Endothelial cell of umbilical vein (primary cell): Measurements from ENCODE around the gene DISP2. TPM values are rescaled to one million over a fixed set of nuclear protein-coding genes. Genes with fewer than 3 reads are reported as not detected.
A peak's percentile ranks its signal among the peaks of the same experiment; 100 is the strongest.

ENCODE experiments used
- BruUV-seq: library from RNA; stranded (reverse); fragments of 400-500 nt; replicated peaks from 2 replicates; lab custom pipeline; 2021; lab: Mats Ljungman, UMichigan
- CTCF ChIA-PET: fragments of 300-600, 350-600 bp; sonication (Branson Sonifier 250); formaldehyde crosslinking; loops from one replicate; lab custom pipeline; 2021; ENCODE audit warnings: antibody characterized with exemption, inconsistent platforms; lab: Charles Lee
- POLR2A ChIA-PET: fragments of 300-600, 350-600 bp; sonication (Branson Sonifier 250); formaldehyde crosslinking; loops from one replicate; lab custom pipeline; 2021; ENCODE audit warnings: antibody characterized with exemption, inconsistent platforms; lab: Charles Lee
- DNase-seq: peaks from one replicate; pipeline ENCODE4 v3.0.0-alpha.2; 2011; ENCODE audit warnings: low read depth, low spot score
- FAIRE-seq: peaks from 2 replicates; lab custom pipeline; 2011; peaks lifted over from hg19 to GRCh38; lab: Jason Lieb, UNC
- H2AFZ ChIP-seq: 2 replicates; pipeline ENCODE4 v1.6.0; 2012; ENCODE audit warnings: low read depth, low read length, control low read depth, inconsistent platforms
- H3K27ac ChIP-seq: 2 replicates; pipeline ENCODE4 v1.5.1; 2011; ENCODE audit warnings: low read depth, mild to moderate bottlenecking, control low read depth, low read length, moderate library complexity; ENCODE audit not compliant: insufficient read depth
- H3K27me3 ChIP-seq, 2 experiments: 2 replicates each; pipeline versions ENCODE4 v1.6.0 to v1.6.1; 2011; ENCODE audit warnings: low read length in 2 of 2, mixed read lengths in 1 of 2; ENCODE audit not compliant: control insufficient read depth in 2 of 2, insufficient read depth in 2 of 2
- H3K36me3 ChIP-seq, 2 experiments: 2 replicates in 1 of 2; 3 replicates in 1 of 2; pipeline ENCODE4 v1.5.1; 2011; ENCODE audit warnings: low read length in 2 of 2, mild to moderate bottlenecking in 1 of 2, moderate library complexity in 1 of 2; ENCODE audit not compliant: control insufficient read depth in 2 of 2, insufficient read depth in 2 of 2; ENCODE audit errors: extremely low read depth in 1 of 2
- H3K4me1 ChIP-seq: 3 replicates; pipeline ENCODE4 v1.5.1; 2011; ENCODE audit warnings: mild to moderate bottlenecking, low read length; ENCODE audit not compliant: control insufficient read depth, insufficient read depth; ENCODE audit errors: extremely low read depth
- H3K4me2 ChIP-seq: 2 replicates; pipeline ENCODE4 v1.6.1; 2011; ENCODE audit warnings: low read length, control low read depth, mixed read lengths; ENCODE audit not compliant: insufficient read depth
- H3K4me3 ChIP-seq, 3 experiments: fragments of 200-600 bp in 1 of 3; sonication (generic), shearing (Covaris generic) in 1 of 3; replicated peaks in 1 of 3; 2 replicates each; pipeline ENCODE4 v1.5.1; 2011 to 2016; ENCODE audit warnings: control low read depth in 3 of 3, low read length in 3 of 3, mild to moderate bottlenecking in 2 of 3, inconsistent platforms in 1 of 3, low read depth in 1 of 3, moderate library complexity in 1 of 3; ENCODE audit not compliant: insufficient read depth in 1 of 3
- H3K79me2 ChIP-seq: 2 replicates; pipeline ENCODE4 v1.6.0; 2012; ENCODE audit warnings: low read length, inconsistent platforms; ENCODE audit not compliant: control insufficient read depth, insufficient read depth
- H3K9ac ChIP-seq: replicated peaks from 2 replicates; pipeline ENCODE3; 2011; ENCODE audit warnings: low read length, control low read depth; ENCODE audit not compliant: insufficient read depth; ENCODE audit errors: extremely low read depth
- H3K9me1 ChIP-seq: replicated peaks from 3 replicates; pipeline ENCODE4 v1.6.0; 2011; ENCODE audit warnings: mild to moderate bottlenecking, low read length; ENCODE audit not compliant: control insufficient read depth, insufficient read depth; ENCODE audit errors: extremely low read depth
- H3K9me3 ChIP-seq: replicated peaks from 2 replicates; pipeline ENCODE4 v1.5.1; 2012; ENCODE audit warnings: low read length, inconsistent platforms; ENCODE audit not compliant: control insufficient read depth, insufficient read depth
- H4K20me1 ChIP-seq: replicated peaks from 2 replicates; pipeline ENCODE3; 2011; ENCODE audit warnings: mild to moderate bottlenecking, low read length; ENCODE audit not compliant: control insufficient read depth, insufficient read depth; ENCODE audit errors: extremely low read depth
- EZH2 ChIP-seq: IDR thresholded peaks from 2 replicates; pipeline ENCODE4 v1.6.1; 2012; ENCODE audit warnings: borderline replicate concordance, low read depth, mild to moderate bottlenecking, moderate library complexity, low read length, inconsistent platforms; ENCODE audit not compliant: severe bottlenecking
- FOS ChIP-seq: IDR thresholded peaks from 2 replicates; pipeline ENCODE4 v1.6.1; 2011; ENCODE audit warnings: mild to moderate bottlenecking, low read length, moderate library complexity, borderline replicate concordance; ENCODE audit not compliant: insufficient read depth
- GATA2 ChIP-seq: IDR thresholded peaks from 2 replicates; pipeline ENCODE4 v1.7.0; 2011; ENCODE audit warnings: low read depth, mild to moderate bottlenecking, moderate library complexity, mixed read lengths, low read length; ENCODE audit not compliant: insufficient read length, insufficient read depth
- JUN ChIP-seq: IDR thresholded peaks from 2 replicates; pipeline ENCODE4 v1.6.1; 2011; ENCODE audit warnings: borderline replicate concordance, low read depth; ENCODE audit not compliant: insufficient read length, insufficient read depth
- MAX ChIP-seq: IDR thresholded peaks from 2 replicates; pipeline ENCODE4 v1.6.1; 2011; ENCODE audit not compliant: insufficient read depth, insufficient read length
- MYC ChIP-seq: IDR thresholded peaks from one replicate; pipeline ENCODE4 v1.6.1; 2011; ENCODE audit warnings: mild to moderate bottlenecking, low read depth, low read length
- POLR2A ChIP-seq: IDR thresholded peaks from 2 replicates; pipeline ENCODE4 v1.6.1; 2012; ENCODE audit warnings: low read depth, mild to moderate bottlenecking, control low read depth, low read length
- POLR2AphosphoS5 ChIP-seq: IDR thresholded peaks from 2 replicates; pipeline ENCODE4 v1.6.1; 2012; ENCODE audit warnings: low read depth, mild to moderate bottlenecking, control low read depth, low read length, moderate library complexity; ENCODE audit not compliant: insufficient read depth
- dilution Hi-C: fragments of 300-500 bp; cut with MboI; formaldehyde crosslinking; loops from one replicate; pipeline ENCODE4 v1.15.0; 2019; ENCODE audit warnings: low sequenced_read_pairs; ENCODE audit not compliant: extremely low pct_ligation_motif_present
- intact Hi-C: fragments of 100-400 bp; cut with micrococcal nuclease; formaldehyde crosslinking; loops from one replicate; pipeline ENCODE4 v1.10.0; 2022
- polyA plus RNA-seq, 4 experiments: library from polyadenylated mRNA; depleted of rRNA in 3 of 4; stranded (reverse) in 3 of 4; unstranded in 1 of 4; fragments of >200 nt; gene quantifications; 2 replicates each; pipeline versions ENCODE4 v1.2.1 to v1.2.3, GENCODE V29; 2011 to 2012; ENCODE audit warnings: missing spikeins in 1 of 4
- total RNA-seq: library from RNA; stranded (reverse); gene quantifications from 2 replicates; pipeline ENCODE4 v1.2.3, GENCODE V29; 2021
- TF ChIP-seq, protein P1 (sequence below), 2 donors: IDR thresholded peaks; 1 replicate in 1 of 2; 2 replicates in 1 of 2; pipeline ENCODE4 v1.5.1; 2011; ENCODE audit warnings: low read length in 2 of 2, mild to moderate bottlenecking in 2 of 2, moderate library complexity in 2 of 2, control low read depth in 1 of 2, inconsistent platforms in 1 of 2, low read depth in 1 of 2; ENCODE audit not compliant: insufficient read depth in 1 of 2; ENCODE audit errors: extremely low read depth in 1 of 2

DISP2 gene
- total and polyA plus RNA-seq, 2 donors (not counting 3 experiments of a cell fraction or from before 2014, with no cell fraction given), result 0.10 to 1.2 TPM

DNA sequence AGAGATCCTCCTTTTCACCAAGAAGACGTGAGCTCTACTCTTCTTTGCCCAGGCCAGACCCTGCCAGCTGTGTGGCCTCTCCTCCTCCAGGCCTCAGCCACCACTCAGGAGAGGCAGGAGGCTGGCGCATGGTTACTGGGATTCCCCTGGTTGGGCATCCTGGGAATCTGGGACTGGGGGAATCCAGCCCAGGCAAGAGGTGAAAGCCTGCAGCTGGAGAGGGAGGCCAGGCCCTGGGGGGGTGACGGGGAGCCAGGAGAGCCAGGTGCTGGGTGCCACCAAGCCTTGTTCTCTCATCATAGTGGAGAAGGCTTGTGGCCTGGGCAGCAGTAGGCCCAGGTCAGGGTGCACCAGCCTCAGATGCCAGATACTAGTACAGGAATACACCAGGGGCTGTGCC lies 23.5 kb upstream of the DISP2 start:
- BruUV-seq, result no TSS peak
- DNase-seq, result no peak

More for the DNA sequence above, 23.5 kb upstream of the DISP2 start:
- no peak for TF ChIP-seq POLR2AphosphoS5
- no peak for TF ChIP-seq MAX
- TF ChIP-seq JUN, result no peak
- no peak for TF ChIP-seq POLR2A
- TF ChIP-seq, protein P1, sequence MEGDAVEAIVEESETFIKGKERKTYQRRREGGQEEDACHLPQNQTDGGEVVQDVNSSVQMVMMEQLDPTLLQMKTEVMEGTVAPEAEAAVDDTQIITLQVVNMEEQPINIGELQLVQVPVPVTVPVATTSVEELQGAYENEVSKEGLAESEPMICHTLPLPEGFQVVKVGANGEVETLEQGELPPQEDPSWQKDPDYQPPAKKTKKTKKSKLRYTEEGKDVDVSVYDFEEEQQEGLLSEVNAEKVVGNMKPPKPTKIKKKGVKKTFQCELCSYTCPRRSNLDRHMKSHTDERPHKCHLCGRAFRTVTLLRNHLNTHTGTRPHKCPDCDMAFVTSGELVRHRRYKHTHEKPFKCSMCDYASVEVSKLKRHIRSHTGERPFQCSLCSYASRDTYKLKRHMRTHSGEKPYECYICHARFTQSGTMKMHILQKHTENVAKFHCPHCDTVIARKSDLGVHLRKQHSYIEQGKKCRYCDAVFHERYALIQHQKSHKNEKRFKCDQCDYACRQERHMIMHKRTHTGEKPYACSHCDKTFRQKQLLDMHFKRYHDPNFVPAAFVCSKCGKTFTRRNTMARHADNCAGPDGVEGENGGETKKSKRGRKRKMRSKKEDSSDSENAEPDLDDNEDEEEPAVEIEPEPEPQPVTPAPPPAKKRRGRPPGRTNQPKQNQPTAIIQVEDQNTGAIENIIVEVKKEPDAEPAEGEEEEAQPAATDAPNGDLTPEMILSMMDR (IDR thresholded peaks at IDR 0.05; ENCODE audit: extremely low read depth in 1 of 2, insufficient read depth in 1 of 2, low read depth in 1 of 2, low read length in 2 of 2), result no peak
- TF ChIP-seq FOS, result no peak
- TF ChIP-seq MYC, result no peak
- TF ChIP-seq EZH2, result no peak
- no peak for TF ChIP-seq GATA2
- Histone ChIP-seq H3K27ac (peak overlapping the region; percentile 80), H3K4me2 (no peak overlapping the region), H3K79me2 (peaks cover 5% of the 10 kb centered on the region), H3K4me3 (no peak overlapping the region), H3K9me1 (no peaks in the 10 kb centered on the region), H4K20me1 (no peaks in the 10 kb centered on the region), H3K36me3 (peaks cover 0 to 8% of the 10 kb centered on the region in 2 experiments), H3K27me3 (no peaks in the 10 kb centered on the region), H3K4me1 (peaks cover 43% of the 10 kb centered on the region), H2AFZ (peak overlapping the region; percentile 70), H3K9ac (peak overlapping the region; percentile 31), H3K9me3 (no peaks in the 10 kb centered on the region)
- FAIRE-seq, result no peak
- dilution Hi-C loops (no loop called here), intact Hi-C loops (loop anchor here (1.0 kb wide), 1 partner anchor 11 kb away; the partner anchor contains the start of gene INAFM2)
- POLR2A ChIA-PET, result interaction anchor here (0.9 to 2.0 kb wide), 2 partner anchors 9 to 12 kb away, joined by 4 to 11 read pairs; partner anchors contain the start of gene INAFM2
- CTCF ChIA-PET, result interaction anchor here (1.0 to 9.1 kb wide), 7 partner anchors 9 to 117 kb away, joined by 3 to 287 read pairs (median 10); partner anchors contain the start of genes INAFM2 and PLCB2
